Omental fat pad (tissue), 4 donors: ENCODE data around the gene TMEM218. TPM values are rescaled to one million over a fixed set of nuclear protein-coding genes. Genes with fewer than 3 reads are reported as not detected.

Source experiments
- ATAC-seq: fragments of 150-250 bp; one replicate; pipeline ENCODE4 v1.9.1; 2016; ENCODE audit warnings: mild to moderate bottlenecking, moderate library complexity; ENCODE audit not compliant: low FRiP score
- DNase-seq: peaks from one replicate; pipeline ENCODE4 v3.0.0-alpha.2; 2019; ENCODE audit warnings: low spot score
- CTCF ChIP-seq, 3 donors: fragments of 450-650 bp; IDR thresholded peaks; one replicate each; pipeline ENCODE4 v1.5.1; 2016 to 2017; ENCODE audit warnings: antibody characterized with exemption in 3 of 3, mild to moderate bottlenecking in 3 of 3, moderate library complexity in 2 of 3
- total RNA-seq, 4 donors: library from RNA; depleted of rRNA; stranded (reverse); fragments of >200 nt; gene quantifications; one replicate each; pipeline ENCODE4 v1.1.0, GENCODE V29; 2016

The TMEM218 gene
- total RNA-seq, 4 donors from 2014 or later = 17.0 to 24.4 (median 21.9) TPM

DNA sequence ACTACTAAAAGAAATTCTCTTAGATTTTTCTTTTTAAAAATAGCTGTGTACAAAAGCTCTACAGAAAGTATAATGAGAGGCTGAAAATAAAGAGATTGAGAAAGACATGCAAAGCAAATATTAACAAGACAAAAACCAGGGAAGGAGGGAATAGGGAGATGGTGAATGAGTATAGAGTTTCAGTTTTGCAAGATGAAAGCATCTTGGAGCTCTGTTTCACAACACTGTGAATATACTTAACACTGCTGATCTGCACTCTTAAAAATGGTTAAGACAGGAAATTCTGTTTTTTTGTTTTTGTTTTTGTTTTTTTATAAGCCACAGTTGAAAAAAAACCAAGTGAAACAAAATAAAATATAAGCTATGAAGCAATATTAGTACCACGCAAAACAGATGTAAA is 5.5 kb downstream of the TMEM218 start:
- ATAC-seq = no peak
- TF ChIP-seq CTCF (IDR thresholded peaks at IDR 0.05) = no peak
- no peak for DNase-seq

DNA sequence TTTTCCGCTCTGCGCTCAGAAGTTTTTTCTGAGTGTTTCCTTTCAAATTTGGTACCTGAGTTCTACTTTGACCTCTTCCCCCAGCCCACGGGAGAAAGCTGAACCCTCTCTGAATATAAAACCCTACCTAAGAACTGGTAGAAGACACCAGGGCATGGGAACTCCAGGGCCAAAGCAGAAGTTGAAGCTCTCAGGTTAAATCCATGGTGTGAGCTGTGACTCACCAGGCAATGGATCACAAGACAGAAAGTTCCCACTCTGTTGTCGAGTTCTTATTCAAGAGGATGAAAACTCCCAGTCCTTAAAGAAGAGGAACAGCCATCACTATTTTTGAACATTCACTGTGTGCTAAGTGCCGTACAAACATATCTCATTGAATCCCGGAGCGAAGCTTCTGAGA is 8.9 kb downstream of the TMEM218 start:
- TF ChIP-seq CTCF (IDR thresholded peaks at IDR 0.05) = no peak
- ATAC-seq = no peak
- DNase-seq = no peak

DNA sequence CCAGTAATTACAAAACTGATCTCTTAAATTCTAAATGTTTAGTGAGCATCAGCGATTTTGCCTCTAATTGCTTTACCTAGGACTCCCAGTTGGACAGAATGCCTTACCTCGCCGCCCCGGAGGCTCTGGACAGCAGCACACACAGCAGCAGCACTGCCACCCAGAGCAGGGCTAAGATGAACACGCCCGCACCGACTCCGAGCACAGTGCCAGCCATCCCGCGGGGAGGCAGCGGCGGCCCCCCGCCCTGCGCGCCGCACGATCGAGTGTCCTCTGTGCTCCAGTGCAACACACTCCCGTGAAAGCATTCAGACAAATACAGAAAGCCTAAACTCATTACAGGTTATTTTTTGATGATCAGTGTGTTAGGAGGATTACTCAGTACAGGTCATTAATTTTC is 9.4 kb downstream of the TMEM218 start:
- DNase-seq = no peak

DNA sequence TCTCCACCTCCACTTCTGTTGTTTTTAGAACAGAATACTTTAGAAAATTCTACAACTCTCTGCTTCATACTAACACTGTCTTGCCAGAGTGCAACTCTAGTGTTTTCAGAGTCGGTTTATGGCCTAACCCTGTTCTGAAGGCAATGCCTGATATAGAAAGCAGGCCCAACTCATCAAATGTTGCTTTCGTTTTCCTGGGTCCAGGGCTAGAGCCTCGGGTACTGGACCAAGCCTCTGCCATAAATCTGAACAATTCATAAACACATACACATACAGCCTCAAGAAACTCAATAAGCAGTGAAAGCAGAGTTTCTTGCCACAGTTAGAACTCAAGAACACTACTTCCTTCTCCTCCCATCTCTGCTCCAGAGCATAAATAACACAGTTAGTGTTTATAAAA is 9.8 kb downstream of the TMEM218 start:
- ATAC-seq = no peak
- TF ChIP-seq CTCF (IDR thresholded peaks at IDR 0.05) = no peak
- DNase-seq = no peak

More for the DNA sequence above, 9.4 kb downstream of the TMEM218 start:
- no peak for TF ChIP-seq CTCF (IDR thresholded peaks at IDR 0.05)
- ATAC-seq = no peak

DNA sequence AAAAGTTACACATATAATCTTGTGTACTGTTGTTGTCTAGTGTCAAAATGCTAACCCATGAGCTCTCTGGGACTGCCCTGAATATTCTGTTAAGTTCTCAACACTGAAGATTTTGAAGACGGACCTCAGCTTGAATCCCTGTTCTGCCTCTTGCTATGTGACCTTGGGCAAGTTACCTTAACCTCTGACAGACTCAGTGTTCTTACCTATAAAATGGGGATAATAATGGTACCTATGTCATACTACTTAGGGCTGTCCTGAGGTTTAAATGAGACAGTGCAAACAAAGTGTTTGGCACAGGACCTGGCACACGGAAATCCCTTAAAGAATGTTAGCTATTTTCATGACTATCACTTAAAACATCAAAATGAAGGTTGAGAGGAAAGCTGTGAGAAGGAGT is 11.3 kb downstream of the TMEM218 start:
- DNase-seq = no peak
- TF ChIP-seq CTCF (IDR thresholded peaks at IDR 0.05) = no peak
- ATAC-seq = no peak

- DNase-seq = no peak
- no peak for TF ChIP-seq CTCF (IDR thresholded peaks at IDR 0.05)
- ATAC-seq = no peak
Measured at GRCh38 chr11:125094731-125095130, 16.7 kb downstream of the TMEM218 start.

- ATAC-seq = no peak
- no peak for DNase-seq
- no peak for TF ChIP-seq CTCF (IDR thresholded peaks at IDR 0.05)
Measured at GRCh38 chr11:125093502-125093901, 17.9 kb downstream of the TMEM218 start.
